ENCODE data around the gene RAB8A. TPM values are rescaled to one million over a fixed set of nuclear protein-coding genes. Genes with fewer than 3 reads are reported as not detected.

RAB8A gene
- total RNA-seq, 4 donors from 2014 or later: 8.3 to 12.1 (median 9.2) TPM

GRCh38 chr19:16074488-16075365 lies 37.0 kb upstream of the RAB8A start:
- intact Hi-C loops (cut with DNase I; ENCODE audit: low total_unique reads): no loop called here
- H3K9me3 ChIP-seq: no peaks in the 10 kb centered on the region
- TF ChIP-seq CTCF (IDR thresholded peaks at IDR 0.05 in 4 of 5, conservative IDR thresholded peaks at IDR 0.05 in 1 of 5) (no peak), POLR2A (IDR thresholded peaks at IDR 0.05) (no peak)
- peaks cover 4 to 29% (median 16%) of the 10 kb centered on the region in 3 donors for H3K27me3 ChIP-seq
- in situ Hi-C loops (cut with MboI; ENCODE audit: low sequenced_read_pairs in 4 of 4): no loop called here
- DNase-seq (no peak), ATAC-seq (no peak)
- peak overlapping the region; percentile 79 to 92 (median 91) for H3K27ac ChIP-seq
- peaks cover 1 to 22% of the 10 kb centered on the region in 2 donors for H3K4me1 ChIP-seq
- H3K36me3 ChIP-seq: no peaks in the 10 kb centered on the region
- H3K4me3 ChIP-seq: no peak overlapping the region

- H3K9me3 ChIP-seq: no peaks in the 10 kb centered on the region
- H3K27ac ChIP-seq: peak overlapping the region; percentile 79 to 92 (median 91)
- H3K4me3 ChIP-seq: peak overlapping the region; percentile 37 to 77 (median 62)
- no peaks in the 10 kb centered on the region for H3K36me3 ChIP-seq
- intact Hi-C loops (cut with DNase I; ENCODE audit: low total_unique reads) (no loop called here), in situ Hi-C loops (cut with MboI; ENCODE audit: low sequenced_read_pairs in 4 of 4) (no loop called here)
- no peak for ATAC-seq
- peaks cover 7 to 22% of the 10 kb centered on the region in 2 donors for H3K4me1 ChIP-seq
- peaks cover 4 to 29% (median 16%) of the 10 kb centered on the region in 3 donors for H3K27me3 ChIP-seq
- no peak for TF ChIP-seq POLR2A (IDR thresholded peaks at IDR 0.05)
- TF ChIP-seq CTCF (IDR thresholded peaks at IDR 0.05 in 4 of 5, conservative IDR thresholded peaks at IDR 0.05 in 1 of 5): no peak
- DNase-seq: no peak
These were observed 36.1 kb upstream of the RAB8A start for GRCh38 chr19:16075430-16076153.

- peak; percentile 72 to 89 for TF ChIP-seq POLR2A (IDR thresholded peaks at IDR 0.05)
- no peak for TF ChIP-seq CTCF (IDR thresholded peaks at IDR 0.05 in 4 of 5, conservative IDR thresholded peaks at IDR 0.05 in 1 of 5)
- in situ Hi-C loops (cut with MboI; ENCODE audit: low sequenced_read_pairs in 4 of 4): no loop called here
- peaks cover 7 to 19% of the 10 kb centered on the region in 2 donors for H3K4me1 ChIP-seq
These were observed 35.3 kb upstream of the RAB8A start, which contains the start of gene TPM4 for GRCh38 chr19:16076154-16076957. TPM4 (plus strand) TSS chr19:16076495; CDS start chr19:16076566, 71 bp downstream.

GRCh38 chr19:16076958-16077611 lies 34.6 kb upstream of the RAB8A start:
- Histone ChIP-seq H3K9me3 (no peaks in the 10 kb centered on the region), H3K4me3 (peak overlapping the region; percentile 52 to 77 (median 68)), H3K4me1 (peaks cover 7 to 14% of the 10 kb centered on the region in 2 donors), H3K27ac (peak overlapping the region; percentile 85 to 92 (median 91)), H3K27me3 (peaks cover 4 to 29% (median 16%) of the 10 kb centered on the region in 3 donors), H3K36me3 (no peaks in the 10 kb centered on the region)
- intact Hi-C loops (cut with DNase I; ENCODE audit: low total_unique reads): no loop called here
- in situ Hi-C loops (cut with MboI; ENCODE audit: low sequenced_read_pairs in 4 of 4): no loop called here
- TF ChIP-seq CTCF (IDR thresholded peaks at IDR 0.05 in 4 of 5, conservative IDR thresholded peaks at IDR 0.05 in 1 of 5) (no peak), POLR2A (IDR thresholded peaks at IDR 0.05) (no peak)
- no peak for DNase-seq
- ATAC-seq: no peak

More at GRCh38 chr19:16076154-16076957, 35.3 kb upstream of the RAB8A start, which contains the start of gene TPM4:
- peaks cover 4 to 29% (median 16%) of the 10 kb centered on the region in 3 donors for H3K27me3 ChIP-seq
- H3K36me3 ChIP-seq: no peaks in the 10 kb centered on the region
- peak; percentile 75 to 81 for DNase-seq
- H3K4me3 ChIP-seq: peak within 1 kb of the TSS; percentile 52 to 77 (median 68)
- ATAC-seq: peak; percentile 62 to 74
- H3K27ac ChIP-seq: peak within 1 kb of the TSS; percentile 85 to 92 (median 91)
- no peaks in the 10 kb centered on the region for H3K9me3 ChIP-seq
- intact Hi-C loops (cut with DNase I; ENCODE audit: low total_unique reads): no loop called here
